Smooth muscle cell (in vitro differentiated cells): ENCODE measurements around the gene S100A13. TPM values are rescaled to one million over a fixed set of nuclear protein-coding genes. Genes with fewer than 3 reads are reported as not detected.
"Not testable (repeated sequence)": the region's sequence is repeated elsewhere in the genome, so short reads cannot be mapped to it uniquely, and the experiment has no call there.

Experiments used
- DNase-seq: peaks from one replicate; lab custom pipeline; 2025; ENCODE audit not compliant: unreplicated experiment; lab: John Stamatoyannopoulos, UW
- H2AFZ ChIP-seq: fragments of 200-600 bp; sonication (generic); 2 replicates; pipeline ENCODE4 v1.6.0; 2016; ENCODE audit warnings: antibody characterized with exemption, low read depth, mild to moderate bottlenecking
- H3F3A ChIP-seq: fragments of 200-600 bp; sonication (generic); 2 replicates; pipeline ENCODE4 v1.6.0; 2017; ENCODE audit warnings: antibody characterized with exemption, low read depth
- H3K27ac ChIP-seq: fragments of 200-600 bp; sonication (generic); 2 replicates; pipeline ENCODE4 v1.5.1; 2016; ENCODE audit warnings: low read depth, mild to moderate bottlenecking
- H3K27me3 ChIP-seq: fragments of 200-600 bp; sonication (generic); 2 replicates; pipeline ENCODE4 v1.6.1; 2016; ENCODE audit warnings: low read depth, mild to moderate bottlenecking
- H3K36me3 ChIP-seq: fragments of 200-600 bp; sonication (generic); 2 replicates; pipeline ENCODE4 v1.5.1; 2016; ENCODE audit warnings: low read depth
- H3K4me1 ChIP-seq: fragments of 200-600 bp; sonication (generic); 2 replicates; pipeline ENCODE4 v1.5.1; 2016; ENCODE audit warnings: low read depth
- H3K4me2 ChIP-seq: fragments of 200-600 bp; sonication (generic); 2 replicates; pipeline ENCODE4 v1.6.0; 2016; ENCODE audit warnings: mild to moderate bottlenecking
- H3K4me3 ChIP-seq: fragments of 200-600 bp; sonication (generic); 2 replicates; pipeline ENCODE4 v1.5.1; 2016; ENCODE audit warnings: mild to moderate bottlenecking
- H3K79me2 ChIP-seq: fragments of 200-600 bp; sonication (generic); 2 replicates; pipeline ENCODE4 v1.6.0; 2016; ENCODE audit warnings: low read depth, mild to moderate bottlenecking
- H3K9ac ChIP-seq: fragments of 200-600 bp; sonication (generic); 2 replicates; pipeline ENCODE4 v1.6.0; 2016; ENCODE audit warnings: low read depth
- H3K9me3 ChIP-seq: fragments of 200-600 bp; sonication (generic); replicated peaks from 2 replicates; pipeline ENCODE4 v1.5.1; 2016; ENCODE audit warnings: low read depth
- H4K20me1 ChIP-seq: fragments of 200-600 bp; sonication (generic); 2 replicates; pipeline ENCODE4 v1.6.0; 2016; ENCODE audit warnings: low read depth
- CTCF ChIP-seq: fragments of 200-600 bp; sonication (generic); IDR thresholded peaks from 2 replicates; pipeline ENCODE4 v1.5.1; 2017; ENCODE audit warnings: borderline replicate concordance, mild to moderate bottlenecking, antibody characterized with exemption; ENCODE audit not compliant: insufficient read depth, poor library complexity, severe bottlenecking
- WGBS: methylation state at CpG from one replicate; pipeline ENCODE4 v1.1.7; 2016; ENCODE audit warnings: low lambda C conversion rate; 5-methylcytosine and 5-hydroxymethylcytosine counted together
- polyA plus RNA-seq: library from polyadenylated mRNA; unstranded; fragments of >200 nt; fragmentation: Nextera tagmentation; extraction: Ambion mirVana; gene quantifications from 2 replicates; pipeline ENCODE4 v1.2.1, GENCODE V29; 2016
- total RNA-seq: library from RNA; depleted of rRNA; stranded (reverse); fragments of >200 nt; gene quantifications from 2 replicates; pipeline ENCODE4 v1.2.3, GENCODE V29; 2014

Gene S100A13
- total RNA-seq (150 and 158 TPM in 2 replicates), polyA plus RNA-seq (474 and 498 TPM in 2 replicates)

GRCh38 chr1:153626904-153627714 lies at the start of gene S100A13:
S100A13 (minus strand) TSS chr1:153627505; CDS start chr1:153626472, 1,033 bp downstream.
- Histone ChIP-seq H3F3A (no peaks in the 10 kb centered on the region), H2AFZ (no peak within 1 kb of the TSS), H3K4me3 (peak within 1 kb of the TSS; percentile 65), H4K20me1 (no peaks in the 10 kb centered on the region), H3K9ac (peak within 1 kb of the TSS; percentile 85), H3K4me2 (peak within 1 kb of the TSS; percentile 91), H3K36me3 (peaks cover 4% of the 10 kb centered on the region), H3K4me1 (peaks cover 17% of the 10 kb centered on the region), H3K27me3 (no peaks in the 10 kb centered on the region), H3K9me3 (no peaks in the 10 kb centered on the region), H3K27ac (peak within 1 kb of the TSS; percentile 93), H3K79me2 (peaks cover 6% of the 10 kb centered on the region)
- peak; percentile 63 for DNase-seq
- peak; percentile 73 for TF ChIP-seq CTCF
- 1% methylated on average over 27 of the region's 28 CpGs for WGBS

GRCh38 chr1:153673511-153673910 lies 46.2 kb upstream of the S100A13 start:
- Histone ChIP-seq H3F3A (no peaks in the 10 kb centered on the region), H4K20me1 (peaks cover 8% of the 10 kb centered on the region), H3K4me3 (no peak overlapping the region), H3K79me2 (peaks cover 22% of the 10 kb centered on the region), H3K27me3 (peaks cover 8% of the 10 kb centered on the region), H3K4me1 (peaks cover 17% of the 10 kb centered on the region), H2AFZ (no peak overlapping the region), H3K36me3 (no peaks in the 10 kb centered on the region), H3K4me2 (no peak overlapping the region), H3K9me3 (no peaks in the 10 kb centered on the region), H3K9ac (no peak overlapping the region), H3K27ac (no peak overlapping the region)
- WGBS = 92% methylated on average over 2 of the region's 2 CpGs
- no peak for DNase-seq
- no peak for TF ChIP-seq CTCF

GRCh38 chr1:153671628-153672353 lies 44.5 kb upstream of the S100A13 start:
- 13% methylated on average over 28 of the region's 28 CpGs for WGBS

More at GRCh38 chr1:153671628-153672353, 44.5 kb upstream of the S100A13 start:
- H3K9ac ChIP-seq = peak overlapping the region; percentile 30
- peak overlapping the region; percentile 80 for H3K27ac ChIP-seq
- H3K4me3 ChIP-seq = peak overlapping the region; percentile 62
- H4K20me1 ChIP-seq = peaks cover 10% of the 10 kb centered on the region
- peaks cover 38% of the 10 kb centered on the region for H3K79me2 ChIP-seq
- DNase-seq, H3K27me3 ChIP-seq, H3F3A ChIP-seq, H3K36me3 ChIP-seq, H3K9me3 ChIP-seq: not testable (repeated sequence)
- peak overlapping the region; percentile 87 for H2AFZ ChIP-seq
- peaks cover 10% of the 10 kb centered on the region for H3K4me1 ChIP-seq
- peak overlapping the region; percentile 69 for H3K4me2 ChIP-seq
